Ascending aorta (tissue), 2 donors: ENCODE measurements around the gene RASA3. TPM values are rescaled to one million over a fixed set of nuclear protein-coding genes. Genes with fewer than 3 reads are reported as not detected.
"Not testable (repeated sequence)": the region's sequence is repeated elsewhere in the genome, so short reads cannot be mapped to it uniquely, and the experiment has no call there.

Source experiments
- DNase-seq, 2 donors: peaks; one replicate each; pipeline ENCODE4 v3.0.0-alpha.2; 2019; ENCODE audit warnings: low spot score in 2 of 2
- H3K27ac ChIP-seq, 2 donors: fragments of 200-600 bp; sonication (generic); one replicate each; pipeline ENCODE4 v1.5.1; 2016 to 2017; ENCODE audit warnings: mild to moderate bottlenecking in 1 of 2
- H3K27me3 ChIP-seq: fragments of 200-600 bp; sonication (generic); one replicate; pipeline ENCODE4 v1.5.1; 2017
- H3K36me3 ChIP-seq, 2 donors: fragments of 200-600 bp; sonication (generic); one replicate each; pipeline ENCODE4 v1.5.1; 2016
- H3K4me1 ChIP-seq, 2 donors: fragments of 200-600 bp; sonication (generic); one replicate each; pipeline ENCODE4 v1.5.1; 2016 to 2017; ENCODE audit warnings: mild to moderate bottlenecking in 1 of 2
- H3K4me3 ChIP-seq, 2 donors: fragments of 200-600 bp; sonication (generic); one replicate each; pipeline ENCODE4 v1.5.1; 2016 to 2017; ENCODE audit warnings: mild to moderate bottlenecking in 1 of 2
- H3K9me3 ChIP-seq, 2 donors: fragments of 200-600 bp; sonication (generic); one replicate each; pipeline ENCODE4 v1.5.1; 2016
- intact Hi-C: fragments of 100-400 bp; cut with DNase I; formaldehyde crosslinking; loops from one replicate; pipeline ENCODE4 v1.15.1; 2023
- total RNA-seq: library from RNA; depleted of rRNA; stranded (reverse); fragments of >200 nt; gene quantifications from one replicate; pipeline ENCODE4 v1.1.0, GENCODE V29; 2016
- TF ChIP-seq, protein P1 (sequence below), 3 experiments: fragments of 200-600 bp in 2 of 3; fragments of 450-650 bp in 1 of 3; sonication (generic) in 2 of 3; IDR thresholded peaks; one replicate each; pipeline ENCODE4 v1.5.1; 2016 to 2019; ENCODE audit warnings: antibody characterized with exemption in 3 of 3, mild to moderate bottlenecking in 1 of 3, moderate library complexity in 1 of 3

RASA3 gene
- total RNA-seq, 1 donor from 2014 or later: 30.7 TPM

DNA sequence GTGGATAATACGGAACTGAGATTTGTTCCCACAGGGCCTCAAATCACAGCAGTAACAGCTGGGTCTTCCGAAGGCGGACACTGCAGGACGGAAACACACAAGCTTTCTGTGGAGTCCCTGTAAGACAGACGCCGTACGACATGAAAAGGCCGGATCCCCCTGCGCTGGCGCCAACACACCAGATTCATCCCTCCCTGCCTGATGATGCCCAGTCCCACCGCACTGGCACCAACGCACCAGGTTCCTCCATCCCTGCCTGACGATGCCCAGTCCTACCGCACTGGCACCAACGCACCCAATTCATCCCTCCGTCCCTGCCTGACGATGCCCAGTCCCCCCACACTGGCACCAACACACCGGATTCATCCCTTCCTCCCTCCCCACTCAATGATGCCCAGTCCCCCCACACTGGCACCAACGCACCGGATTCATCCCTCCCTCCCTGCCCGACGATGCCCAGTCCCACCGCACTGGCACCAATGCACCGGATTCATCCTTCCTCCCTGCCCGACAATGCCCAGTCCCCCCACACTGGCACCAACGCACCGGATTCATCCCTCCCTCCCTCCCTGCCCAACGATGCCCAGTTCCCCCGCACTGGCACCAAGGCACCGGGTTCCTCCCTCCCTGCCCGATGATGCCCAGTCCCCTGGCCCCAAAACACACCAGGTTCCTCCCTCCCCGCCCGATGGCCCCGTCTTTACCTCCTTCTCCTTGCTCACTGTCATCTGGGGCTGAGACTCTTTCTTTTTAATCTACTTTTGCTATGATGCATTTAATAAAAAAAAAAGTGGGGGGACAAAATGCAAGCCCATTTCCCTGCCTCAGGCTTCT is 55.1 kb downstream of the RASA3 start:
- peaks cover 5 to 7% of the 10 kb centered on the region in 2 donors for H3K36me3 ChIP-seq
- no peak overlapping the region for H3K4me3 ChIP-seq
- peaks cover 0 to 5% of the 10 kb centered on the region in 2 donors for H3K4me1 ChIP-seq
- no peak overlapping the region for H3K27ac ChIP-seq
- intact Hi-C loops: no loop called here
- no peaks in the 10 kb centered on the region for H3K9me3 ChIP-seq
- H3K27me3 ChIP-seq: no peaks in the 10 kb centered on the region
- peak in 1 of 2 donors; percentile 44 for DNase-seq
- TF ChIP-seq, protein P1, sequence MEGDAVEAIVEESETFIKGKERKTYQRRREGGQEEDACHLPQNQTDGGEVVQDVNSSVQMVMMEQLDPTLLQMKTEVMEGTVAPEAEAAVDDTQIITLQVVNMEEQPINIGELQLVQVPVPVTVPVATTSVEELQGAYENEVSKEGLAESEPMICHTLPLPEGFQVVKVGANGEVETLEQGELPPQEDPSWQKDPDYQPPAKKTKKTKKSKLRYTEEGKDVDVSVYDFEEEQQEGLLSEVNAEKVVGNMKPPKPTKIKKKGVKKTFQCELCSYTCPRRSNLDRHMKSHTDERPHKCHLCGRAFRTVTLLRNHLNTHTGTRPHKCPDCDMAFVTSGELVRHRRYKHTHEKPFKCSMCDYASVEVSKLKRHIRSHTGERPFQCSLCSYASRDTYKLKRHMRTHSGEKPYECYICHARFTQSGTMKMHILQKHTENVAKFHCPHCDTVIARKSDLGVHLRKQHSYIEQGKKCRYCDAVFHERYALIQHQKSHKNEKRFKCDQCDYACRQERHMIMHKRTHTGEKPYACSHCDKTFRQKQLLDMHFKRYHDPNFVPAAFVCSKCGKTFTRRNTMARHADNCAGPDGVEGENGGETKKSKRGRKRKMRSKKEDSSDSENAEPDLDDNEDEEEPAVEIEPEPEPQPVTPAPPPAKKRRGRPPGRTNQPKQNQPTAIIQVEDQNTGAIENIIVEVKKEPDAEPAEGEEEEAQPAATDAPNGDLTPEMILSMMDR (IDR thresholded peaks at IDR 0.05): no peak

DNA sequence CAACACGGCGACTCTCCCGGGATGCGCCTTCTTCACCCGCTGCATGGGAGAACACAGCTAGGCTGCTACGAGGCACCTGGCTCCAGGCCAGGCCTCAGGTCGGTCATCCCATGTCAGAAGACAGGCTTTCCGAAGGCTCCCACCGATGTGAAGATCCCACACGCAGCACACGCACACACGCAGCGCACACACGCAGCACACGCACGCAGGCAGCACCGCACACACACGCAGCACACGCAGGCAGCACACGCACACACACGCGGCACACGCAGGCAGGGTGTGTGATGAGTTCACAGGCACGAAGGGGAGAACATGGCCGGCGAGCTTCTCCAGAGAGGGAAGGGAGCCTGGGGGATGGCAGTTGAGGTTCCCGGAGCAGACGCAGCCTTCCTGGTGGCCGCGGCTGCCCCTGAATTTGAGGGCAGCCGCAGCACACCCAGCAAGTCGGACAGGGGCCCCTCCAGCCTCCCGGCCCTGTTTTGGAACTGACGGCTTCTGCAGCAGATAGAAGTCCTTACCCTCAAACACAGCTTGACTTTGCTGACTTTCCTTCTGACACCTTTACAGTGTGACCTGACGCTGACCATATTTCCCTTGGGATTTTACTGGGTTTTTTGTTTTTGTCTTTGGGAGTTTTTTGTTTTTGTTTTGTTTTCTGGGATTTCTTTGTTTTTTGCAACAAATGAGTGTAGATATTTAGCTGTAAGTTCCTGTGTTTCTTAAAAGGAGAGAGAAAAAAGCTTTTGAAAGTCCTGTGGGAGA is 55.9 kb downstream of the RASA3 start:
- peak in 1 of 2 donors; percentile 52 for DNase-seq
- Histone ChIP-seq H3K4me1 (peaks cover 0 to 5% of the 10 kb centered on the region in 2 donors), H3K27me3 (no peaks in the 10 kb centered on the region), H3K27ac (no peak overlapping the region), H3K4me3 (no peak overlapping the region), H3K9me3 (no peaks in the 10 kb centered on the region), H3K36me3 (peaks cover 7 to 9% of the 10 kb centered on the region in 2 donors)
- TF ChIP-seq, protein P1 (IDR thresholded peaks at IDR 0.05): no peak
- intact Hi-C loops: no loop called here

DNA sequence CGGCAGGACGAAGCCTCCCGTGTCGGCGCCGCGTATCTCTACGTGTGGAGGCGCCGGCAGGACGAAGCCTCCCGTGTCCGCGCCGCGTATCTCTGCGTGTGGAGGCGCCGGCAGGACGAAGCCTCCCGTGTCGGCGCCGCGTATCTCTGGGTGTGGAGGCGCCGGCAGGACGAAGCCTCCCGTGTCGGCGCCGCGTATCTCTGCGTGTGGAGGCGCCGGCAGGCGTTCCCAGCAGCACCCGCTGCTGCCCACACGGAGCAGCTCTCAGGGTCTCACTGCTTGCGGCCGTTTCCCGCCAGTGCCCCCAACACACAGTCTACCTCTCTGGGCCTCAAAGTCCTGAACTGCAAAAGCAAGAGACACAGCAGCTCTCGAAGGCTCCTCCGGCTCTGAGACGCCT is 56.6 kb downstream of the RASA3 start:
- H3K27ac ChIP-seq, DNase-seq, H3K4me3 ChIP-seq, H3K4me1 ChIP-seq, H3K36me3 ChIP-seq, H3K9me3 ChIP-seq, H3K27me3 ChIP-seq, intact Hi-C loops: not testable (repeated sequence)

DNA sequence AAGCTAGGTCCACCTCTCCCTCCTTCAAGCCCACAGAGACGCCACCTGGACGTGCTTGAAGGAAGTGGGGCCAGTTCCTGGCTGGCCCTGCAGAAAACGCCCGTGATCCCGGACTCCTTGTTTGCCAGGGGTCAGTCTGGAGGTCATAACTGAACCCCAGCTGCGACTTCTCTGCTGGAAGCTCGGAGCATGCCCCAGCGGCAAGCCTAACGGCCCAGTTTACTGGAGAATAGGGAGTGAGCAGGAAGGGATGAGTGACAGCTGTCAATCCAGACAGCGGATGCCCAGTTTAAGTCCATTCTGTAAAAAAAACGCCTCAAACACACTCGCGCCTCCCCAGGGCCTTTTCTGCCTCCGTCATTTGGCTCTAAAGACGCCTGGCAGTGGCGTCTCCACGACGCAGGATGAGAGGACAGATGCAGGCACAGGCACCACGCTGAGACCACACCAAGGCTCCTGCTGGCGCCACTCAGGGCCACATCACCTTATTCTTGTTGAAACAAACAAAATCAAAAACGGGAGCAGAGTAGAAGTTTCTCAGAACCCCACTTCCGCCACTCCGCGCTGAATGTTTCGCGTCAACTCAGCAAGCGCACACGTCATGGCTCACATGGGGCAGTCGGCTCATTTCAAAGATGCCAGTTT is 57.6 kb downstream of the RASA3 start:
- TF ChIP-seq, protein P1 (IDR thresholded peaks at IDR 0.05): no peak
- no peak overlapping the region for H3K27ac ChIP-seq
- intact Hi-C loops: no loop called here
- peaks cover 0 to 5% of the 10 kb centered on the region in 2 donors for H3K4me1 ChIP-seq
- H3K4me3 ChIP-seq: no peak overlapping the region
- no peak for DNase-seq
- H3K36me3 ChIP-seq: peaks cover 7 to 9% of the 10 kb centered on the region in 2 donors
- no peaks in the 10 kb centered on the region for H3K9me3 ChIP-seq
- no peaks in the 10 kb centered on the region for H3K27me3 ChIP-seq

DNA sequence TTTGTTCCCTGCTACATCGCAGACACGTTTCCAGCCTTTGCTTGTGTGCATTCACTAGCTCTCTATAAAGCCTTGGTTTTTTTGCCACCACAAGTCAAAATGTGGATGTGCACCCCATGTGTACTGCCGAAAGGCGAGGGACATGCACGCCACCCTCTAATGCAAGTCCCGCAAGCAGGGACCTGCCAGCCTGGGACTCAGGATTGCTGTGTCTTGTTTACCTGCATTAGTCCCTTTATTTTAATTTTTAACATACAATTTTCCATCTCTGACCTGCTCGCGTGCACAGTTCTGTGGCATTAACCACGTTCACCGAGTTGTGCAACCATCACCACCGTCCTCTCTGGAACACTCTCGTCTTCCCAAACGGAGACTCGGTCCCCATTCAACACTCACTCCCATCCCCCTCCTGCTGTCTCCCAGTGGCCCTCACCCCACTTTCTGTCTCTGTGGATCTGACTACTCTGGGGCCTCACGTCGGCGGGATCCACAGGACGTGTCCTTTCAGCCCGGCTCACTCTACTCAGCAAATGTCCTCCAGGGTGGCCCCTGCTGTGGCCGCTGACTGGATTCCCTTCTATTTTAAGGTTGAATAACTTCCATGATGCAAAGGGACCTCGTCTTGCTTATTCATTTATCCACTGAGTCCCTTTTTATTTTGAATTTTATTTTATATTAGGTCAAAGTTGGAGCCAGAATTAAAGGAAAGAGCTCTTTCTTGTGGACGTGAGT is 58.4 kb downstream of the RASA3 start:
- Histone ChIP-seq H3K36me3 (peaks cover 7 to 9% of the 10 kb centered on the region in 2 donors), H3K4me1 (peaks cover 2 to 5% of the 10 kb centered on the region in 2 donors), H3K4me3 (no peak overlapping the region), H3K27ac (no peak overlapping the region), H3K27me3 (no peaks in the 10 kb centered on the region), H3K9me3 (no peaks in the 10 kb centered on the region)
- TF ChIP-seq, protein P1 (IDR thresholded peaks at IDR 0.05): no peak
- peak in 1 of 2 donors; percentile 49 for DNase-seq
- intact Hi-C loops: no loop called here
